Right renal pelvis (tissue), 4 donors: Measurements from ENCODE around the gene MAD2L2. TPM values are rescaled to one million over a fixed set of nuclear protein-coding genes. Genes with fewer than 3 reads are reported as not detected.
A peak's percentile ranks its signal among the peaks of the same experiment; 100 is the strongest.

Experiments
- DNase-seq, 4 donors: peaks; one replicate each; pipeline ENCODE4 v3.0.0-alpha.2; 2013; ENCODE audit warnings: low read depth in 4 of 4, low spot score in 3 of 4, missing footprints in 1 of 4
- polyA plus RNA-seq, 4 donors: library from polyadenylated mRNA; unstranded; fragments of 120-200 nt; gene quantifications; one replicate each; pipeline ENCODE4 v1.2.1, GENCODE V29; 2013; ENCODE audit not compliant: insufficient read length in 4 of 4

MAD2L2 gene
- 10 to 100 TPM; 40.4 to 55.5 (median 45.4) TPM for polyA plus RNA-seq

DNA sequence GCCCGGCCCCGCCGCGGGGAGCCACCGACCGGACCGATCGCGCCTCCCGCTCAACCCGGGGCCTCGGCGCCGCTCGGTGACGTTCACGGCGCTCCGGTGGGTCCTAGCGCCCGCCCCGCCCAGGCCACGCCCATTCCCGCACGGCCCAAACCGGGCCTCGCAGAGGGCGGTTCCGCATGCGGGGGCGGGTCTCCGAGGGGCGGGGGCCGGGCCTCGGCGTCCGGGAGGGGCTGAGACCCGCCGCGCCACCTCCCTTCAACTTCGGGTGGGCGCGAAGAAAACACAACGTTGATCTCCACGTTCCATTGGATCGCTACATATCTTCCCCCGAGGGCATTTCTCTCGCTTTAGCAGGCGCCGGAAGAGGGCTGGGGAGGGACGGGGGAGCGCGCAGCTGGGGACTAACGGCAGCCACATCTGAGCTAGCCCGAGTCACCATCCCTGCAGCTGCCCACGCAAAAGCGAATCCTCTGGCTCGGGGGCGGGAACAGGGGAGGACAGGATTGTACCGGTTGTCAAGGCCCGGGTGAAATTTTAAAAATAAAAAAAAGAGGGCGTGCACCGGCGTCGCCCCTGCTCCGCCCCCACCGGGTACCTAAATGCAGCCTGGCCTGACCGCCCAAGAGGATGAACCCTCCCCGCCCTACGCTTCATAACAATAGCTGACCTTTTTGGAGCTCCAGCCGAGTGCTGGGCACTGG is at the start of gene MAD2L2:
TSS of gene MAD2L2 (minus strand) at position 78 of the 701 bp plus-strand sequence. CDS start 547 bp downstream, outside the sequence.
- peak in 2 of 4 donors; percentile 61 to 72 for DNase-seq

DNA sequence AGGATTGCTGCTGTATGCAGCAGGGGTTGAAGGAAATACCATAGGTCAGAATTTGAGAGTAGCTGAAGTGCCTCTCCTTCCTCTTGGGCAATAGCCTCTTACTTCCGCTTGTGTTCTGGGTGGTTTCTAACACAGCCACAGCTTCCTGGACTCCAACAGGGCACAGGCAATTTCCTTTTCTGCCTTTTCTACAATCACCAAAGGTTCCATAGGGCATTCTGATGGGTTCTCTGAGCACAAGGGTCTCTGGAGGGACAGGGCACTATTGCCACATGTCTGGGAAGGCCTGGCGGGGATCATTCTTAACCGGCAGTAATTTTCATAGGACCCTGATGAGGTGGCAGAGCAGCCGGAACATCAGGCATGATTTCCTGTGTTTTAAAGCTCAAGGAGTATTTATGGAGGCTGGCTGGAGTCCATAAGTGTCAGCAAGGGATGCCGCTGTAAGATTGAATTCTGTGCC is 49.5 kb upstream of the MAD2L2 start:
- no peak for DNase-seq

DNA sequence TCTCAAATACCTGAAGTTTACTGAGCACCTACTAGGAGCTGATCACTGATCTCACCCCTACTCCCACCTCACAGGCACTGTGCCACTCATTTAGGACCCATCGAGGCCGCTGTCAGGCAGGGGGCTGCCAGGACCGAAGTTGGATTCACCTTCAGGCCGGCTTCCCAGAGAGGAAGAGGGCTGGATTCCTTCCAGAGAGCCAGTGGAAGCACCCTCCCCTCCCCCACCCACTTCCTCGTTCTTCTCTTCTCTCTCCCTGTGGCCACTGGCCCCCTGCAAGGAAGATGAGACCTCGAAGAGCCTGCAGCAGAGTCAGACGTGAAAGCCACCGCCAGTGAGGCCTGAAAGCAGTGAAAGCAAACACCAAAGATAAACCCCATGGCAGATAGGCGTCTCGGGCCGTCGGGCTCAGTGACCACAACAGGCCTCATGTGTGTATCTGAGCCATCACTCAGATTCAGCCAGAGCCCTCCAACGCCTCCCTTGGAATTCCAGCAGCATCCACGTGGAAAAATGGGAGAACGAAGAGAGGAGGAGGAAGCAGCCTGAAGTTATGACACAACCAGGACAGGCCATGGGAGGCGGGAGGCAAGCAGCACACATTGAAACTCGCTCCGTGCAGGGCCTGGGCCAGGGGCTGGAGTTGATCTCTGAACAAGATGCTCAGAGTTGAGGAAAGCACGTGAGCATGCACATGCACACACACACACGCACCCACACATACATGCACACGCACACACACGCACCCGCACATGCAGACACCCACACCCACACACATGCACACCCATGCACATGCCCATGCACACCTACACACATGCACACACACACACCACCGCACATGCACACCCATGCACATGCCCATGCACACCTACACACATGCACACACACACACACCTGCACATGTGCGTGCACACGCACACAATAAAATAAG is 48.8 kb upstream of the MAD2L2 start:
- no peak for DNase-seq

DNA sequence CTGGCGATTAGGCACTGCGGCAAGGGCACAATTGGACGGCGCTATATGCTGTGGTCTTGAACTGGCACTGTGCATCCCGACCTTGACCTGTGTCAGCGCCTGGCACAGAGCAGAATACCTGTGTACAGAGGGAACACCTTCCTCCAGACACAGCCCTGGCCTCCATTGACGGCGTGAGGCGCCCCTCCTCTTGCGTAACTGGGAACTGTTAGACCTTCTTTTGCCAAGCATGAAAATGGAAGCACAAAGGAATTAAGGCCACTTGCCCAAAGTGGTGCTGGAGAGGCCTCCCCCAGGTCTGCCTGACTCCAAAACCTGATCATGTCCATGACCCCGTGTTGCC is 48.2 kb upstream of the MAD2L2 start:
- DNase-seq, result no peak

DNA sequence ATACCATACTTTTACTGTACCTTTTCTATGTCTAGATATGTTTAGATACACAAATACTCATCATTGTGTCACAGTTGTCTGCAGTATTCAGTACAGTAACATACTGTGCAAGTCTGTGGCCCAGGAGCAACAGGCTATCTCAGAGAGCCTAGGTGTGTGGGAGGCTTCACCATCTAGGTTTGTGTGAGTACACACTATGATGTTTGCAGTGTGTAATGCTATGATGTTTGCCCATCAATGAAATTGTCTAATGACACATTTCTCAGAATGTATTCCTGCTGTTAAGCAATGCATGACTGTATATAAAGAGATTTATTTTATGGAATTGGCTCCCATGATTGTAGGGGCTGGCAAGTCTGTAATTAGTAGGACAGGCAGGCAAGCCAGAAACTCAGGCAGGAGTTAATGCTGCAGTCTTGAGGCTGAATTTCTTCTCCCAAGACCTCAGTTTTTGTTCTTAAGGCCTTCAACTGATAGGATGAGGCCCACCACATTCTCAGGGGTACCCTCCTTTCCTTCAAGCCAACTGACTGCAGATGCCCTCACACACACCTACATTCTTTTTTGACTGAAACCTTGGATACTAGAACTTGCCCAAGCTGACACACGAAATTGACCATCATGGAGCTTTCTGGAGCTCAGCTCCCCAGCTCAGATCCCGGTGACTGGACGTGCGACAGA is 47.3 kb upstream of the MAD2L2 start:
- no peak for DNase-seq

DNA sequence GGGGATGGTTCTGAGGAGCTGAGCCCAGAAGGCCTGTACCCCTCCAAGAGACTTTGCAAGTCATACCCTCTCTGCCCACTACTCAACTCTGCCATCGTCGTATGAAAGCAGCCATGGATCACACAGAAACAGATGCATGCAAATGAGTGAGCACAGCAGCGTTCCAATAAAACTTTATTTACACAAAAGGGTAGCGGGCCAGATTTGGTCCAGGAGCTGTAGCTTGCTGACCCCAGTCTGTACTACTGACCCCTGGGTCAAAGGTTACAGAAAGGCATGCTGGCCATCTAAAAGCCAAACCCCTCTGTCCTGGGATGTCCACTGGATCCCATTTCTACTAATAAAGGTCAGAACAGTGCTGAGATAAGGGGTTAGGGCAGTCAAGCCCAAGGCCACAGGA is 46.2 kb upstream of the MAD2L2 start:
- DNase-seq, result no peak

DNA sequence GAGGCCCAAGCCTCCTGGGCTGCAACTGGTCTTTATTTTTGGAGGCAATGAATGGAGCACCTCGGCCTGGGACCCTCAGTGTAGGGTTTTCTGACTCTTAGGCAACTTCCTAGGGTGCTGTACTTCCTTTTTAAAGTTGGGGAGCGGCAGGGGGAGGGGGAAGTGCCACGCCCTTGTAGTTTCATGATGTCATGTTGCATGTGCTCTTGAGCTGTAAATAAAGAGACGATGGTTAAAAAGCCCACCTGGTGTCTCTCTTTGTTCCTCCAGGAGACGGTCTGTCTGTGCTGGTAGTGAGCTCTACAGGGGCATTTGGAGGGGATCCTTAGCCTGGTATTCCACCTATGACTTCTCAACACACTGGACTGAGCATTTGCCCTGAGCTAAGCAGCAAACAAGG is 44.7 kb upstream of the MAD2L2 start:
- no peak for DNase-seq

DNA sequence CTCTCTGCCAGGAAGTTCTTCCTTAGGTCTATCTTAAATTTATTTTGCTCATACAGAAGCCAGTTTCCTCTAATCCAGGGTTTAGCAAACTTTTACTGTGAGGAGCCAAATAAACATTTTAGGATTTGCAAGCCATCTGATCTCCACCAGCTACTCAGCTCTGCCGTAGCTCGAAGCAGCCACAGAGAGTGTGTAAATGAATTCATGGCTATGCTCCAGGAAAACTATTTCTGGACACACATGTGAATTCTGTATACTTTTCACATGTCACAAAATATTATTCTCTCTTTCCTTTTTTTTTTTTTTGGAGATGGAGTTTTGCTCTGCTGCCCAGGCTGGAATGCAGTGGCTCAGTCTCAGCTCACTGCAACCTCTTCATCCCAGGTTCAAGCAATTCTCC is 41.6 kb upstream of the MAD2L2 start:
- no peak for DNase-seq

DNA sequence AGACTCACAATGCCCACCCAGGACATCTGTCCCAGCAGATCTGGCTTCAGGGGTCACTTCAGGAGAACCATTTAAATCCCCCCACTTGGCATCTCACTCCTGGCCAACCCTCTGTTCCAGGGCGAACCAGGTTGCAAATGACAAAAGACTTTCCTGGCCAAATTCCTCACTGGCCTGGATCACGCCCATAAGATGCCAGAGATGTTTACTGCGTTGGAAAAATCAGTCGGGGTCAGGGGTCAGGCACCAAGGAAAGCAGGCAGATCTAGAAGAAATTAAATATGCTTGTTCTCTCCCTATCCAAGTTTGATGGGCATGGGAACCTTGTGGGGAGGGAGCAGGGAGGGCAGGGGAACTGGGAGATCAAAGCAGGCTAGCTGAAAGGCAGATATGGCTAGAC is 40.4 kb upstream of the MAD2L2 start:
- no peak for DNase-seq

DNA sequence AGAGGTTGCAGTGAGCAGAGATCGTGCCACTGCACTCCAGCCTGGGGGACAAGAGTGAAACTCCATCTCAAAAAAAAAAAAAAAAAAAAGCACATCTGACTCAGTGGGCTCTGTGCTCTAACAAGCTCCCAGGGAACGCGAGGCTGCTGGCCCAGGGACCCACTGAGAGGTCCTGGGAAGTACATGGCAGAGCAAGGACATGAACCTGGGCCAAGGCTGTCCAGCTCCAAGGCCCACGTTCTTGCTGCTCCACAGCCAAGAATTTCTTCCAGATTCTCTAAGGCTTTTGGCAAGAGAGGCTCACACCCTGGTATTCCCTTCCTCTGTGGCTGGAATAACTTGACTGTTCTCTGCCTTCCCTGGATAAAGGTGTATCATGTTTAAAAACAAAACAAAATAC is 39.6 kb upstream of the MAD2L2 start:
- no peak for DNase-seq

DNA sequence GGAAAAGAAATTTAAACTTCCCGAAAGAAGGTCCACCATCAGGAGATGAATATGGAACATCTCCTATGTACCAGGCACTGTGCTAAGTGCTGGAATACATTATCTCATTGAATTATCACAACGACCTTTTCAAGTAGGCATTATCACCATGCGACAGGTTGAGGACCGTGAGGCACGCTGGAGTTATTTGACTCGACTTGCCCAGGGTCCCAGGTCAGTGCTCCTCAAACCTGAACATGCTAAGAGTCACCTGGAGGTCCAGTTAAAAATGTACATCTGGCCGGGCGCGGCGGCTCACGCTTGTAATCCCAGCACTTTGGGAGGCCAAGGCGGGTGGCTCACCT is 39.1 kb upstream of the MAD2L2 start:
- no peak for DNase-seq

DNA sequence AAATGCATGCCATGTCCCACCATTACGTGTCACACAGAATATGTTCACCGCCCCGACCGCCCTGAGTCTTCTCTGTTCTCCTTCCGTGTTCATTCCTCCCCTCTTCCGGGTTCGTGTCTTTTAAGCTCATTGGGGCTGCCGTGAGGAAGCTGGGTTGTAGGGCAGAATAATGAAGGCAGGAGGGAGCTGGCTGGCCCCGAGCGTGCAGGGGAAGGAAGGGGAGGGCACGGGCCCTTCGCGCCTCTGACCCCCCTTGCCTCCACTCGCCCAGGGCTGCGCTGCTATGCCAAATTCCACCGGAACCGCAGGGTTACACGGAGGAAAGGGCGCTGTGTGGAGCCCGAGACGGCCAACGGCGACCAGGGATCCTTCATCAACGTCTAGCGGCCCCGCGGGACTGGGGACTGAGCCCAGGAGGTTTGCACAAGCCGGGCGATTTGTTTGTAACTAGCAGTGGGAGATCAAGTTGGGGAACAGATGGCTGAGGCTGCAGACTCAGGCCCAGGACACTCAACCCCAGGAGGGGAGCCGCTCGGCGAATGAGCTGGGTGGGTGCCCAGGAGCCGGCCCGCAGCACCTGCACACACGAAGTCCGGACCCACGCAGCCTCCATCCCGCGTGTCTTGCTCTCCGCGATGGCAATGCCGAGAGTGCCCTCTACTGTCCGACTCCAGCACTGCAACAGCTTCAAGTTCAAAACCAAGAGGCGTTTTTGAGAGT is 38.5 kb upstream of the MAD2L2 start:
- DNase-seq, result no peak

DNA sequence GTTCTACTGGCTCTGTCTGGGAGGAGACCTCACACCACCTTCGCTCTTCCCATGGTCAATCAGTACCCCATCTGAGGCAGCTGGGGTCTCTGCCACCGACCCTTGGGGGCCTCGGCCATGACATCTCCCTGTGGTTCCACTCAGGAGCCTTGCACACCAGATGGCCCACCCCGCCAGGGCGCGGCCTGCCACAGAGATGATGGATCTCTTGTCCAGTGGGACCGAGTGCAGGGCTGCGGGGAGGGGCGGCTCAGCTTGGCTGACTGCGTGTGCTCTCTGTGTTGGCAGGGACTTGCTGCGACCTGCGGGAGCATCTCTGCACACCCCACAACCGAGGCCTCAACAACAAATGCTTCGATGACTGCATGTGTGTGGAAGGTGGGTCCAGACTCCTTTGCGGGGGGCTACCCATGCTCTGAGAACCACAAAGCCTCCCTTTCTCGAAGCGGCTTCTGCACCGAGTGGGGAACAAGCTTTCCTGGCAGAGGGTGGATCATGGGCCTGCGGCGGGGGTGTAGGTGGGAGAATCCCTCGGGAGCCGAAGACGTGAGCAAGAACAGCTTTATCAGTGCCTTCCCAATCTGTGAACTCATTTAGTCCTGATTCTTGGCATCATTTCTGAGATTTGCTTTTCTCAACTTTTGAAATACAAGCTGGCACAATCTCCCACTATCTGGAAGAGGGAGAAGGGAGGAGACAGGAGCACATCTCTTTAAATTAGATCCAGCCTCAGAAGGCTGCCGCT is 34.1 kb upstream of the MAD2L2 start:
- no peak for DNase-seq

DNA sequence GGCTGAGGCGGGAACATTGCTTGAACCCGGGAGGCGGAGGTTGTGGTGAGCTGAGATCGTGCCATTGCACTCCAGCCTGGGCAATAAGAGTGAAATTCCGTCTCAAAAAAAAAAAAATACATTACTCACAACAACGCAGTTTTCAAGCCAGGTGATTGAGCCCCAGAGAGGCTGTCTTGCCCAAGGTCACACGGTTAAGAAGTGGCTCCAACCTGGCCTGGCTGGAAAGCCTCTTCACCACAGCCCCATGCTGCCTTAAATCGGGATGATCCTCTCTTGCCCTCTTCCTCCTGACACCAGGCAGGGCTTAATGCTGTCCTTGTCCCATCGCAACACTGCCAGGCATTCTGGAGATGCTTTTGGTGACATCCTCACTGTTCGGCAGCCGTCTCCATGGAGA is 32.1 kb upstream of the MAD2L2 start:
- DNase-seq, result no peak

DNA sequence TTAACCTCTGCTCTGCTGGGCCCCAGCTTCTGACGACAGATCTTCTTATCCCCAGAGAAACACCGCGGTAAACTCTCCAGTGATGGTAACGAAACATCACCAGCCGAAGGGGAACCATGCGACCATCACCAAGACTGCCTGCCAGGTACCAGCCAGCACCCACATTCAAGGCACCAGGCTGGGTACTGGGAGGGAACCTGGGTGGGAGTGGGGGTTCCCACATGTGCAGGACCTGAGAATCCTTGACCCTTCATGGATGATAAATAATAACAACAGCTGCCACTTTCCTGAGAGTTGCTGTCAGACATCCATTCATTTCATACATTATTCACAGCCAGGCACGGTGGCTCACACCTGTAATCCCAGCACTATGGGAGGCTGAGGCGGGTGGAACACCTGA is 31.3 kb upstream of the MAD2L2 start:
- DNase-seq, result no peak

DNA sequence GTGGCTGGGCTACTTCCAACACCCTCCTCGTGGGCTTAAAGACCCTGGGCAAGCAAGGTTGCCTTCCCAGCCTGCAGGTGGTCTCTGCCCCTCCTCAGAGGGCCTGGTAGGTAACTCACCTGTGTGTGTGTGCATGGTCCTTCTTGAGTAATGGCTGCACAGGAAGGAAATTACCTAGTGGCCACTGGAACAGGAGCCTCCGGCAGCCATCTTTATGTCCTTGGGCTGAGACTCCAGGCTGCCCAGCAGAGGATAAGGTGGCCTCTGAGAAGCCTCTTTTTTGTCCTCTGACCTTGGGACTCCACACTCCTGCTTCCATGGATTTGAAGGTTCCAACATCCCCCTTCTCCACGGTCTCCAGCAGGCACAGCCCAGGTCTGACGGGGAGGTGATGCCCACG is 30.5 kb upstream of the MAD2L2 start:
- no peak for DNase-seq

DNA sequence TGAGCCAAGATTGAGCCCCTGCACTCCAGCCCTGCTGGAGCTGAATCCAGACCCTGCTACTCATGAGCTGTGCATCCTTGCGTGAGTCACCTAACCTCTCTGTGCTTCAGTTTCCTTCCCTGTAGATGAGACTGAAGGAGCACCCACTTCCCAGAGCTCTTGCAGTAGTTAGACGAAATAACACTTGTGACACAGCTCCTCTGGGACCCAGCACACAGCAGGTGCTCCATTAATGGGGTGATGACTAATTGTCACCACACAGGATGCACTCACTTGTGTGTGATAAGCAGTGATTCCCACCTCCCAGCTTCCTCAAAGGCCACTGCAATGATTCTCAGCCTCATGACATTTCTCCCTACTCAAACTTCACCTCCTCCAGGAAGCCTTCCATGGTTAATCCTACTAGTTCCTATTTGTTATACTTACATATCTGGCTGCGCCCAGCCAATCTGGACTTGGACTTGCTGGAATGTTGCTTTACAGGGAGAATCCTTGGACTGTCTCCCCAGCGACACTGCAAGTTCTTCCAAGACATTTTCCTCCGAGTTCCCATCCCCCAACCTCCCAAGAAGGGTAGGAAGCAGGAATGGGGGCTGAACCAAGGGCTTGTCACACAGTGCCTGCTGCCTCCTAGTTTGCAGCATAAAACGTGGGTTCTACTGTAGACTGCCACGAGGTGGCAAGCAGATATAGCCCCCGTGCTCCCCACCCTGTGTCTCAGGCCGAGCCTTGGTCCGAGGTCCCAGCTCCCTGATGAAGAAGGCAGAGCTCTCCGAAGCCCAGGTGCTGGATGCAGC is 27.8 kb upstream of the MAD2L2 start:
- DNase-seq, result no peak

DNA sequence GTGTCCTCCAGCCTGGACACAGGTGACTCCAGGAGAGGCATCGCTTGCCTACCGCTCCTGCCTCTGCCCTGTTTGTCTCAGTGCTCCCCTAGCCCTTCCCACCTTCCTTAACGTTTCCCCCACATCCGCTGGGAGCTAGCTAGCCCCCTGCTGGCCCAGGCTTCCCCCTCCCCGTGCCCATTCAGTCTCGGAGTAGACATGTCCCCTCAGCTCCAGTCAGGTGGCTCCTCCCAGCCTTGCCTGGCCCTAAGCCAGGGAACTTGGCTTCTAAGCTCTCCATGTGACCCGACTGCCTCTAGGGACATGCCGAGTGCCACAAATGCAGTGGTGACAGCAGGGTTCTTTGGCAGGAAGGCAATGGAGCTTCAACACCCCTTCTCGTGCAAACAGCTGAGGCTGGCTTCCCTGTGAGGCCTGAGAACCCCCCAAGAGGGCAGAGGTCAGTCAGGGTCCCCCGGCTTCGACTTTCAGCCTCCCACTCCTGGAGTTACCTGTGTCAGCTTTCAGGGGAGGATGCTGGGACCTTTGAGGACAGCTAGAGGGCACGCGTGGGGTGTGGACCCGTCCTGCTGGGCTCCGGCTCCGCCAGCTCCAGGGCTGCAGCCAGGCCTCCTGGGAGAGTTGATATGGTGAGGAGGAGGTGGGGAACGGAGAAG is 26.8 kb upstream of the MAD2L2 start:
- no peak for DNase-seq

DNA sequence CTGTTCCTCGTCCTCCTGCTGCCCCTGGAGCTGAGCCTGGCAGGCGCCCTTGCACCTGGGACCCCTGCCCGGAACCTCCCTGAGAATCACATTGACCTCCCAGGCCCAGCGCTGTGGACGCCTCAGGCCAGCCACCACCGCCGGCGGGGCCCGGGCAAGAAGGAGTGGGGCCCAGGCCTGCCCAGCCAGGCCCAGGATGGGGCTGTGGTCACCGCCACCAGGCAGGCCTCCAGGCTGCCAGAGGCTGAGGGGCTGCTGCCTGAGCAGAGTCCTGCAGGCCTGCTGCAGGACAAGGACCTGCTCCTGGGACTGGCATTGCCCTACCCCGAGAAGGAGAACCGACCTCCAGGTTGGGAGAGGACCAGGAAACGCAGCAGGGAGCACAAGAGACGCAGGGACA is 25.3 kb upstream of the MAD2L2 start:
- DNase-seq, result no peak
